Activated CD4-positive, CD25-positive, alpha-beta regulatory T cell treated with anti-CD3 and anti-CD28 coated beads, Interleukin-2, amount 50 U/mL, for 16 hours (primary cell): Measurements from ENCODE around the gene TMPRSS5.
"Not testable (repeated sequence)": the region's sequence is repeated elsewhere in the genome, so short reads cannot be mapped to it uniquely, and the experiment has no call there.

Source experiments
- DNase-seq: peaks from one replicate; pipeline ENCODE4 v3.0.0-alpha.2; 2020; ENCODE audit warnings: low read depth, low spot score

Gene TMPRSS5

GRCh38 chr11:113705871-113706655 is at the start of gene TMPRSS5:
TMPRSS5 (minus strand) TSS chr11:113706308; CDS start chr11:113706224, 84 bp downstream.
- no peak for DNase-seq

- DNase-seq: no peak
These were observed 46.8 kb upstream of the TMPRSS5 start for GRCh38 chr11:113752932-113753331.

- no peak for DNase-seq
These were observed 30.2 kb upstream of the TMPRSS5 start for GRCh38 chr11:113736323-113736722.

- DNase-seq: no peak
These were observed 26.0 kb upstream of the TMPRSS5 start for GRCh38 chr11:113732092-113732491.

GRCh38 chr11:113730887-113731726 is 25.0 kb upstream of the TMPRSS5 start:
- no peak for DNase-seq

GRCh38 chr11:113729456-113729855 is 23.3 kb upstream of the TMPRSS5 start:
- no peak for DNase-seq

GRCh38 chr11:113728814-113729213 is 22.7 kb upstream of the TMPRSS5 start:
- no peak for DNase-seq

GRCh38 chr11:113725913-113726312 is 19.8 kb upstream of the TMPRSS5 start:
- no peak for DNase-seq

GRCh38 chr11:113725407-113725806 is 19.3 kb upstream of the TMPRSS5 start:
- no peak for DNase-seq

- no peak for DNase-seq
These were observed 18.7 kb upstream of the TMPRSS5 start for GRCh38 chr11:113724778-113725177.

GRCh38 chr11:113723787-113724186 is 17.7 kb upstream of the TMPRSS5 start:
- DNase-seq: no peak

- no peak for DNase-seq
These were observed 16.8 kb upstream of the TMPRSS5 start for GRCh38 chr11:113722934-113723333.

- no peak for DNase-seq
These were observed 16.1 kb upstream of the TMPRSS5 start for GRCh38 chr11:113722221-113722620.

- DNase-seq: no peak
These were observed 15.5 kb upstream of the TMPRSS5 start for GRCh38 chr11:113721462-113722066.

- DNase-seq: not testable (repeated sequence)
These were observed 14.4 kb upstream of the TMPRSS5 start for GRCh38 chr11:113720478-113720877.

- DNase-seq: no peak
These were observed 9.9 kb upstream of the TMPRSS5 start for GRCh38 chr11:113715882-113716625.

- DNase-seq: no peak
These were observed 9.2 kb upstream of the TMPRSS5 start for GRCh38 chr11:113715273-113715672.

GRCh38 chr11:113710989-113711388 is 4.9 kb upstream of the TMPRSS5 start:
- no peak for DNase-seq

GRCh38 chr11:113703551-113703950 is 2.6 kb downstream of the TMPRSS5 start:
- DNase-seq: not testable (repeated sequence)

GRCh38 chr11:113701491-113701890 is 4.6 kb downstream of the TMPRSS5 start:
- no peak for DNase-seq

- DNase-seq: no peak
These were observed 7.6 kb downstream of the TMPRSS5 start for GRCh38 chr11:113698515-113698914.
